ENCODE data around the gene LRBA.

GRCh38 chr4:150589157-150589556 lies 425.9 kb downstream of the LRBA start:
- TF ChIP-seq ZNF423 (CRISPR knock-in tag; IDR thresholded peaks at IDR 0.05): no peak
- TF ChIP-seq, protein P1, sequence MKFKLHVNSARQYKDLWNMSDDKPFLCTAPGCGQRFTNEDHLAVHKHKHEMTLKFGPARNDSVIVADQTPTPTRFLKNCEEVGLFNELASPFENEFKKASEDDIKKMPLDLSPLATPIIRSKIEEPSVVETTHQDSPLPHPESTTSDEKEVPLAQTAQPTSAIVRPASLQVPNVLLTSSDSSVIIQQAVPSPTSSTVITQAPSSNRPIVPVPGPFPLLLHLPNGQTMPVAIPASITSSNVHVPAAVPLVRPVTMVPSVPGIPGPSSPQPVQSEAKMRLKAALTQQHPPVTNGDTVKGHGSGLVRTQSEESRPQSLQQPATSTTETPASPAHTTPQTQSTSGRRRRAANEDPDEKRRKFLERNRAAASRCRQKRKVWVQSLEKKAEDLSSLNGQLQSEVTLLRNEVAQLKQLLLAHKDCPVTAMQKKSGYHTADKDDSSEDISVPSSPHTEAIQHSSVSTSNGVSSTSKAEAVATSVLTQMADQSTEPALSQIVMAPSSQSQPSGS (CRISPR knock-in tag; IDR thresholded peaks at IDR 0.05; ENCODE audit: borderline replicate concordance, low read depth): no peak
- TF ChIP-seq, protein P2, sequence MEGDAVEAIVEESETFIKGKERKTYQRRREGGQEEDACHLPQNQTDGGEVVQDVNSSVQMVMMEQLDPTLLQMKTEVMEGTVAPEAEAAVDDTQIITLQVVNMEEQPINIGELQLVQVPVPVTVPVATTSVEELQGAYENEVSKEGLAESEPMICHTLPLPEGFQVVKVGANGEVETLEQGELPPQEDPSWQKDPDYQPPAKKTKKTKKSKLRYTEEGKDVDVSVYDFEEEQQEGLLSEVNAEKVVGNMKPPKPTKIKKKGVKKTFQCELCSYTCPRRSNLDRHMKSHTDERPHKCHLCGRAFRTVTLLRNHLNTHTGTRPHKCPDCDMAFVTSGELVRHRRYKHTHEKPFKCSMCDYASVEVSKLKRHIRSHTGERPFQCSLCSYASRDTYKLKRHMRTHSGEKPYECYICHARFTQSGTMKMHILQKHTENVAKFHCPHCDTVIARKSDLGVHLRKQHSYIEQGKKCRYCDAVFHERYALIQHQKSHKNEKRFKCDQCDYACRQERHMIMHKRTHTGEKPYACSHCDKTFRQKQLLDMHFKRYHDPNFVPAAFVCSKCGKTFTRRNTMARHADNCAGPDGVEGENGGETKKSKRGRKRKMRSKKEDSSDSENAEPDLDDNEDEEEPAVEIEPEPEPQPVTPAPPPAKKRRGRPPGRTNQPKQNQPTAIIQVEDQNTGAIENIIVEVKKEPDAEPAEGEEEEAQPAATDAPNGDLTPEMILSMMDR (IDR thresholded peaks at IDR 0.05): no peak
- TF ChIP-seq ATF3 (CRISPR knock-in tag; conservative IDR thresholded peaks at IDR 0.05): no peak
- no peak for TF ChIP-seq STAT6 (CRISPR knock-in tag; conservative IDR thresholded peaks at IDR 0.05; ENCODE audit: low read depth)
- TF ChIP-seq, protein P3, sequence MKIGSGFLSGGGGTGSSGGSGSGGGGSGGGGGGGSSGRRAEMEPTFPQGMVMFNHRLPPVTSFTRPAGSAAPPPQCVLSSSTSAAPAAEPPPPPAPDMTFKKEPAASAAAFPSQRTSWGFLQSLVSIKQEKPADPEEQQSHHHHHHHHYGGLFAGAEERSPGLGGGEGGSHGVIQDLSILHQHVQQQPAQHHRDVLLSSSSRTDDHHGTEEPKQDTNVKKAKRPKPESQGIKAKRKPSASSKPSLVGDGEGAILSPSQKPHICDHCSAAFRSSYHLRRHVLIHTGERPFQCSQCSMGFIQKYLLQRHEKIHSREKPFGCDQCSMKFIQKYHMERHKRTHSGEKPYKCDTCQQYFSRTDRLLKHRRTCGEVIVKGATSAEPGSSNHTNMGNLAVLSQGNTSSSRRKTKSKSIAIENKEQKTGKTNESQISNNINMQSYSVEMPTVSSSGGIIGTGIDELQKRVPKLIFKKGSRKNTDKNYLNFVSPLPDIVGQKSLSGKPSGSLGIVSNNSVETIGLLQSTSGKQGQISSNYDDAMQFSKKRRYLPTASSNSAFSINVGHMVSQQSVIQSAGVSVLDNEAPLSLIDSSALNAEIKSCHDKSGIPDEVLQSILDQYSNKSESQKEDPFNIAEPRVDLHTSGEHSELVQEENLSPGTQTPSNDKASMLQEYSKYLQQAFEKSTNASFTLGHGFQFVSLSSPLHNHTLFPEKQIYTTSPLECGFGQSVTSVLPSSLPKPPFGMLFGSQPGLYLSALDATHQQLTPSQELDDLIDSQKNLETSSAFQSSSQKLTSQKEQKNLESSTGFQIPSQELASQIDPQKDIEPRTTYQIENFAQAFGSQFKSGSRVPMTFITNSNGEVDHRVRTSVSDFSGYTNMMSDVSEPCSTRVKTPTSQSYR (CRISPR knock-in tag; IDR thresholded peaks at IDR 0.05): no peak
- TF ChIP-seq MAX (CRISPR knock-in tag; IDR thresholded peaks at IDR 0.05): no peak
- TF ChIP-seq JUN (CRISPR knock-in tag; IDR thresholded peaks at IDR 0.05): no peak
